Thoracic aorta (tissue), 2 donors: Measurements from ENCODE around the gene ANKRD33B. TPM values are rescaled to one million over a fixed set of nuclear protein-coding genes. Genes with fewer than 3 reads are reported as not detected.

Source experiments
- ATAC-seq: fragments of 150-250 bp; one replicate; pipeline ENCODE4 v1.8.0; 2017; ENCODE audit warnings: low read depth; ENCODE audit not compliant: insufficient number of reproducible peaks, low FRiP score
- DNase-seq: peaks from one replicate; pipeline ENCODE4 v3.0.0-alpha.2; 2020; ENCODE audit warnings: low spot score
- H3K27ac ChIP-seq, 2 donors: fragments of 200-600 bp; sonication (generic); 1 replicate in 1 of 2; 2 replicates in 1 of 2; pipeline ENCODE4 v1.5.1; 2016; ENCODE audit warnings: mild to moderate bottlenecking in 2 of 2, moderate library complexity in 2 of 2
- H3K27me3 ChIP-seq: fragments of 200-600 bp; sonication (generic); replicated peaks from 2 replicates; pipeline ENCODE4 v1.6.0; 2016; ENCODE audit warnings: mild to moderate bottlenecking; ENCODE audit not compliant: insufficient read depth
- H3K36me3 ChIP-seq: fragments of 200-600 bp; sonication (generic); one replicate; pipeline ENCODE4 v1.5.1; 2016
- H3K4me1 ChIP-seq, 2 donors: fragments of 200-600 bp; sonication (generic); 1 replicate in 1 of 2; 2 replicates in 1 of 2; pipeline versions ENCODE4 v1.5.1 to v1.6.0; 2016; ENCODE audit warnings: low read depth in 2 of 2, mild to moderate bottlenecking in 1 of 2; ENCODE audit not compliant: control insufficient read depth in 1 of 2
- H3K4me3 ChIP-seq: fragments of 200-600 bp; sonication (generic); 2 replicates; pipeline ENCODE4 v1.5.1; 2016; ENCODE audit warnings: mild to moderate bottlenecking
- H3K9me3 ChIP-seq: fragments of 200-600 bp; sonication (generic); 2 replicates; pipeline ENCODE4 v1.5.1; 2016
- total RNA-seq, 2 donors: library from RNA; depleted of rRNA; stranded (reverse); fragments of >200 nt; gene quantifications; one replicate each; pipeline versions ENCODE4 v1.1.0 to v1.2.3, GENCODE V29; 2016
- TF ChIP-seq, protein P1 (sequence below): fragments of 200-600 bp; sonication (generic); IDR thresholded peaks from one replicate; pipeline ENCODE4 v1.5.1; 2019; ENCODE audit warnings: antibody characterized with exemption

The ANKRD33B gene
- total RNA-seq, 2 donors from 2014 or later: 4.9 to 5.7 TPM

DNA sequence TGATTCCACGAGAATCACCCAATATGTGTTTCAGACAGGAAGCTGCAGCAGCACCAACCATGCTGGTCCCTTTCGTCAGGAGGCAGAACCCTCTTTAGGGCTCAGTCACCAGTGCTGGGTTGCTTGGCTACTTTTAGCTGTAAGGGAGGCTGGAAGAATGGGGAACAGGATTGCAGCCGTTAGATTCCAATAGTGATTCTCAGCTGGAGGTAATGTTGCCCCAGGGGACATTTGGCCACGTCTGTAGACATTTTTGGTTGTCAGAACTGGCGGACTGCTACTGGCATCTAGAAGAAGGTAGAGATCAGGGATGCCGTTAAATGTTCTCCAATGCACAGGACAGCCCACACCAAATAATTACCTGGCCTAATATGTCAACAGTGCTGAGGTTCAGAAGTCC is 81.8 kb downstream of the ANKRD33B start:
- Histone ChIP-seq H3K36me3 (no peaks in the 10 kb centered on the region), H3K4me3 (no peak overlapping the region), H3K9me3 (no peaks in the 10 kb centered on the region), H3K27ac (no peak overlapping the region), H3K4me1 (no peaks in the 10 kb centered on the region), H3K27me3 (no peaks in the 10 kb centered on the region)
- ATAC-seq: no peak
- TF ChIP-seq, protein P1, sequence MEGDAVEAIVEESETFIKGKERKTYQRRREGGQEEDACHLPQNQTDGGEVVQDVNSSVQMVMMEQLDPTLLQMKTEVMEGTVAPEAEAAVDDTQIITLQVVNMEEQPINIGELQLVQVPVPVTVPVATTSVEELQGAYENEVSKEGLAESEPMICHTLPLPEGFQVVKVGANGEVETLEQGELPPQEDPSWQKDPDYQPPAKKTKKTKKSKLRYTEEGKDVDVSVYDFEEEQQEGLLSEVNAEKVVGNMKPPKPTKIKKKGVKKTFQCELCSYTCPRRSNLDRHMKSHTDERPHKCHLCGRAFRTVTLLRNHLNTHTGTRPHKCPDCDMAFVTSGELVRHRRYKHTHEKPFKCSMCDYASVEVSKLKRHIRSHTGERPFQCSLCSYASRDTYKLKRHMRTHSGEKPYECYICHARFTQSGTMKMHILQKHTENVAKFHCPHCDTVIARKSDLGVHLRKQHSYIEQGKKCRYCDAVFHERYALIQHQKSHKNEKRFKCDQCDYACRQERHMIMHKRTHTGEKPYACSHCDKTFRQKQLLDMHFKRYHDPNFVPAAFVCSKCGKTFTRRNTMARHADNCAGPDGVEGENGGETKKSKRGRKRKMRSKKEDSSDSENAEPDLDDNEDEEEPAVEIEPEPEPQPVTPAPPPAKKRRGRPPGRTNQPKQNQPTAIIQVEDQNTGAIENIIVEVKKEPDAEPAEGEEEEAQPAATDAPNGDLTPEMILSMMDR: no peak
- DNase-seq: no peak

DNA sequence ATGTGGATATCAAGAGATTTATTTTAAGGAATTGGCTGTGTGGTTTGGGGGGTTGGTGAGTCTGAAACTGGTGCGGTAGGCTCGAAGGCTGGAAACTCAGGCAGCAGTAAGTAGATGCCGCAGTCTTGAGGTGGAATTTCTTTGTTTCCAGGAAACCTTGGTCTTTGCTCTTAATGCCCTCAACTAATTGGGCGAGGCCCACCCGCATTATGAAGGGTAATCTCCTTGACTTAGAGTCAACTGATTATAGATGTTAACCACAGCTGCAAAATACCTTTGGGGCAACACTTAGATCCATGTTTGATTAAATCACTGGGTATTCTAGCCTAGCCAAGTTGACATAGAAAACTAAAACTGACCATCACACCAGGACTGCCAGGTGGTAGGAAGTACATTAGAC is 83.8 kb downstream of the ANKRD33B start:
- H3K27ac ChIP-seq: no peak overlapping the region
- H3K4me1 ChIP-seq: no peaks in the 10 kb centered on the region
- H3K9me3 ChIP-seq: no peaks in the 10 kb centered on the region
- no peaks in the 10 kb centered on the region for H3K27me3 ChIP-seq
- H3K36me3 ChIP-seq: no peaks in the 10 kb centered on the region
- H3K4me3 ChIP-seq: no peak overlapping the region
- DNase-seq: no peak
- no peak for ATAC-seq
- TF ChIP-seq, protein P1: no peak

DNA sequence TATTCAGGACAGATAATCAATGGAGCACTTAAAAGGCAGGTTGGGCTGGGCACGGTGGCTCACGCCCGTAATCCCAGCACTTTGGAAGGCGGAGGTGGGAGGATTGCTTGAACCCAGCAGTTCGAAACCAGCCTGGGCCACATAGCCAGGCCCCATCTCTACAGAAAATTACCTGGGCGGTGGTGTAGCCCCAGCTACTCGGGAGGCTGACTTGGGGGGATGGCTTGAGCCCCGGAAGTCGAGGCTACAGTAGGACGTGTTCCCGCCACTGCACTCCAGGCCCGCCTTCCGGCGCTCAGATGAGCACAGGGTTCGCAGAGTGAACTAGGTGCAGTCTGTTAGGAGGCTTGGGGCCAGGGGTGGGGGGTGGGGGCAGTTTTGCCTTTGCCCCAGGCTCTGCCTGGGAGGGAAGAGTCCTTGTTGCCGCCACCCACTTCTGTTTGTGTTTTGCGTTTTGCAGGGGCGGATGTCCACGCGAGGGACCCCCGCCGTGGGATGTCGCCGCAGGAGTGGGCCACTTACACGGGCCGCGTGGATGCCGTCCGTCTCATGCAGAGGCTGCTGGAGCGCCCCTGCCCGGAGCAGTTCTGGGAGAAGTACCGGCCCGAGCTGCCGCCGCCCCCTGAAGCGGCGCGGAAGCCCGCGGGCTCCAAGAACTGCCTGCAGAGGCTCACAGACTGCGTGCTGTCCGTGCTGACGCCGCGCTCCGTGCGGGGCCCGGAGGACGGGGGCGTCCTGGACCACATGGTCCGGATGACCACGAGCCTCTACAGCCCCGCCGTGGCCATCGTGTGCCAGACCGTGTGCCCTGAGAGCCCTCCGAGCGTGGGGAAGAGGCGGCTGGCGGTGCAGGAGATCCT is 85.2 kb downstream of the ANKRD33B start:
- DNase-seq: no peak
- Histone ChIP-seq H3K27me3 (no peaks in the 10 kb centered on the region), H3K4me1 (no peaks in the 10 kb centered on the region), H3K9me3 (no peaks in the 10 kb centered on the region), H3K27ac (no peak overlapping the region), H3K36me3 (no peaks in the 10 kb centered on the region), H3K4me3 (no peak overlapping the region)
- ATAC-seq: no peak
- TF ChIP-seq, protein P1: no peak

DNA sequence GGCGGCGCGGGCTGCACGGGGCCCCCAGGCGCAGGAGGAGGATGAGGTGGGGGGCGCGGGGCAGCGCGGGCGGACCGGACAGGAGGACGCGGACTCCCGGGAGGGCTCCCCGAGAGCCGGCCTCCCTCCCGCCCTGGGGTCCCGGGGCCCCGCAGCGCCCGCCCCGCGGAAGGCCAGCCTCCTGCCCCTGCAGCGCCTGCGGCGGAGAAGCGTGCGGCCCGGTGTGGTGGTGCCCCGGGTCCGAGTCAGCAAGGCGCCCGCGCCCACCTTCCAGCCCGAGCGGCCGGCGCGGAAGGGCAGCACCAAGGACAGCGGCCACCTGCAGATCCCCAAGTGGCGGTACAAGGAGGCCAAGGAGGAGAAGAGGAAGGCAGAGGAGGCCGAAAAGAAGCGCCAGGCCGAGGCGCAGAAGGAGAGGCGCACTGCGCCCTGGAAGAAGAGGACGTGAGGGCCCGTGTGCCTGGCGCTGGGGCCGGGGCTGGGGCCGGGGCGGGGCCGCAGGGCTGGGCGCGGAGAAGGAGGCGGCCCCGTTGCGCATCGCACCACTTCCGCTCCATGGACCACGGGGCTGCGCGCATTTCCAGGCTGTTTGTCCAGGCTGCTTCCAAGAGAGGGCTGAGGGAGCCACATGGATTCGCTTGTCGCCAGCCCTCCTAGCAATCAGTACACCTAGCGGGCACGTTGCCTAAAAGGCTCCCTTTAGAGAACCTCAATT is 86.0 kb downstream of the ANKRD33B start:
- H3K27ac ChIP-seq: no peak overlapping the region
- H3K4me3 ChIP-seq: no peak overlapping the region
- ATAC-seq (no peak), DNase-seq (no peak)
- no peaks in the 10 kb centered on the region for H3K36me3 ChIP-seq
- H3K9me3 ChIP-seq: no peaks in the 10 kb centered on the region
- no peaks in the 10 kb centered on the region for H3K4me1 ChIP-seq
- H3K27me3 ChIP-seq: no peaks in the 10 kb centered on the region
- TF ChIP-seq, protein P1: no peak

DNA sequence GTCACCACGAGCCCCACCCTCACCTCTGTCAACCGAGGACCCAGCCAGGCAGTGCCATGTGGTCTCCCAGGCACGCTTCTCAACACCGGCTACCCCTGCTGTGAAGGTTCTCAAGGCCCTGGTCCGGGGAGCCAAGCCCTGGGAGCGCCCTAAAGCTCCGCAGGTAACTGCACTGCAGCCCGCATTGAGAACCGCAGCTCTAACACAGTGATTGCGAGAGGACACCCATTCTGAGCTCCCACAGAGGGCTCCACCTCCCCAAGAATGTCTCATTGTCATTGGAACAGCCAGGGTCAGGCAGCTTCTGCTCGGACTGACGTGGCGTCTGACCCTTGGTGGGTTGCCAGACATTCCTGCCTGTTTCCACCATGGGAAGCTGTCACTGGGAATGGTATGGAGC is 88.3 kb downstream of the ANKRD33B start:
- H3K4me3 ChIP-seq: no peak overlapping the region
- TF ChIP-seq, protein P1: no peak
- no peaks in the 10 kb centered on the region for H3K36me3 ChIP-seq
- no peaks in the 10 kb centered on the region for H3K9me3 ChIP-seq
- ATAC-seq: no peak
- no peaks in the 10 kb centered on the region for H3K4me1 ChIP-seq
- DNase-seq: no peak
- H3K27me3 ChIP-seq: no peaks in the 10 kb centered on the region
- H3K27ac ChIP-seq: no peak overlapping the region
